Mucosa of stomach (tissue), 1 donor: Measurements from ENCODE around the gene TTC9B.

Source experiments
- H3K27me3 ChIP-seq: one replicate; pipeline ENCODE4 v1.7.0; 2013; ENCODE audit warnings: mild to moderate bottlenecking, low read length; ENCODE audit not compliant: control insufficient read depth, insufficient read depth
- H3K36me3 ChIP-seq: one replicate; pipeline ENCODE4 v1.7.0; 2013; ENCODE audit warnings: low read length; ENCODE audit not compliant: control insufficient read depth, insufficient read depth
- H3K4me1 ChIP-seq: one replicate; pipeline ENCODE4 v1.7.0; 2013; ENCODE audit warnings: mild to moderate bottlenecking, low read length; ENCODE audit not compliant: control insufficient read depth, insufficient read depth
- H3K4me3 ChIP-seq: one replicate; pipeline ENCODE4 v1.7.0; 2013; ENCODE audit warnings: low read length
- H3K9ac ChIP-seq: one replicate; pipeline ENCODE4 v1.7.0; 2013; ENCODE audit warnings: mild to moderate bottlenecking, low read length, moderate library complexity
- H3K9me3 ChIP-seq: one replicate; pipeline ENCODE4 v1.7.0; 2013; ENCODE audit warnings: mild to moderate bottlenecking, low read length, moderate library complexity; ENCODE audit not compliant: control insufficient read depth
- donor health status: Pancreatic carcinoma.

TTC9B gene

GRCh38 chr19:40236026-40236355 is 17.8 kb upstream of the TTC9B start:
- H3K9ac ChIP-seq: no peak overlapping the region
- H3K4me3 ChIP-seq: no peak overlapping the region
- peaks cover 5% of the 10 kb centered on the region for H3K36me3 ChIP-seq
- no peaks in the 10 kb centered on the region for H3K4me1 ChIP-seq
- no peaks in the 10 kb centered on the region for H3K27me3 ChIP-seq
- H3K9me3 ChIP-seq: no peaks in the 10 kb centered on the region

DNA sequence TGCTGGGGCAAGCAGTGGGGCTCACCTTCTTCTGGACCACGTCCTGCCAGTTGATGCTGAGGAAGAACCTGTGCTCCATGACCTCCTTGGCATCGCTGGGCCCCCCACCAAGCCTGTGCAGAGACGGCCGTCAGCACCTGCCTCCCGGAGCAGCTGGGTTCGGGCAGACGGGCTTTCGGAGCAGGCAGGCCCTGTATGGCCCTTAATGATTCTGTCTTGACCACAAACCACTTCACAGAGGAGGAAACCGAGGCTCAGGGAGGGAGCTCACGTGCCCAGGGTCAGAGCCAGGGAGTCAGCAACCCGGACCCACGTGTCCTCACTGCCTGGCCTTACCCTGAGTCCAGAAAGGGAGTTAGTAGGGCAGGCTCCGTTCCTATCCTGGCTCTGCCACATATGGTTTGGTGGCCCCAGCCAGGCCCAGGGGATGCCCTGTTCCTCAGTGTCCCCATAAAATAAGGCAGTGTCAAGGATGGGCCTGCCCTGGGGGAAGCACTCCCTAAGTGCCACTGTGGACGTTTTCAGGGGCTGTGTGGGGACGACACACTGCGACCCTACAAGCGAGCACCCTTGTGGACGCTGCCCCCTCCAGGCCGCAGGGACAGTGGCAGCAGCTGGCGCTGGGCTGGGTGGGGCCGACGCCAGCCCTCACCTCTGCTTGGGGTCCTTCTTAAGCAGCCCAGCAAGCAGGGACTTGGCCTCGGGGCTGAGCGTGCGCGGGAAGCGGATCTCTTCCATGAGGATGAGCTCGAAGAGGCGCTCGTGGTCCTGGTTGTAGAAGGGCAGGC is 17.2 kb upstream of the TTC9B start:
- Histone ChIP-seq H3K4me1 (no peaks in the 10 kb centered on the region), H3K9me3 (no peaks in the 10 kb centered on the region), H3K4me3 (no peak overlapping the region), H3K9ac (no peak overlapping the region), H3K36me3 (peaks cover 5% of the 10 kb centered on the region), H3K27me3 (no peaks in the 10 kb centered on the region)

DNA sequence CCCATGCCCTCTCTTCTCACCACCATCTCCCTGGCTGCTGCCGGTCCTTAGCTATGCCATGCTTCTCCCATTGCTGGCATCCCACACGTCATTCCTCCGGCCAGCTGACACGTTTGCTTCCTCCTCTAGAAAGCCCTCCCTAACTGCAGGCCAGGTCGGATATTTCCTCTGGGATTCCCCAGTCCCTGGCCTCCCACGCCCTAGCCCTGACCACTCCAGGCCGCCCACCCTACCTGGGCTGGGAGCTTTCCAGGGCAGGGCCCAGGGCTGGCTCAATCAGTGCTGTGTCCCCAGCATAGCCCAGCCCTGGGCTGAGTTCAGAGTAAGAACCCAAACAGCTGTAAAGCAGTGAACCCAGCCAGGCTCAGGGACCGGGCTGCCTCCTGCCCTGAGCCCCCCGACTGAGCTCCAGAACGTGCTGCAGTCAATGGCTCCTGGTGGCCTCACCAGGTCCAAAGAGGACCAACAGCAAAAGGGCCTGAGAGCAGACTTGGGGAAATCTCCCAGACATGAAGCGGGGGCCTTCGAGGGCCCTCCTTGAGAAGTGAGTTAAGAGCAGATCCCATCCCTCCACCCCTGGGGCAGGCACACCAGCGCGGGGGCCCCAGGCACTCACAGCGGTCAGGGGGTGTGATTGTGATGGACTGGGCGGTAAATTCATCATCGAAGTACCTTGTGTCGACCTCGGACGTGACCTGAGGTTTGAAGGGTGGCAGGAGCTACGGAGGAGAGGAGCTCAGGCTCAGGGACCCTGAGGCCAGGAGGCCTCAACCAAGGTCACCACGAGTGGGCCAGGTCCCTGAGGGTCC is 16.4 kb upstream of the TTC9B start:
- Histone ChIP-seq H3K4me1 (no peaks in the 10 kb centered on the region), H3K27me3 (no peaks in the 10 kb centered on the region), H3K9me3 (no peaks in the 10 kb centered on the region), H3K9ac (no peak overlapping the region), H3K4me3 (no peak overlapping the region), H3K36me3 (peaks cover 5% of the 10 kb centered on the region)

GRCh38 chr19:40233811-40234389 is 15.7 kb upstream of the TTC9B start:
- Histone ChIP-seq H3K4me1 (no peaks in the 10 kb centered on the region), H3K9me3 (no peaks in the 10 kb centered on the region), H3K9ac (no peak overlapping the region), H3K27me3 (no peaks in the 10 kb centered on the region), H3K4me3 (no peak overlapping the region), H3K36me3 (peaks cover 5% of the 10 kb centered on the region)

DNA sequence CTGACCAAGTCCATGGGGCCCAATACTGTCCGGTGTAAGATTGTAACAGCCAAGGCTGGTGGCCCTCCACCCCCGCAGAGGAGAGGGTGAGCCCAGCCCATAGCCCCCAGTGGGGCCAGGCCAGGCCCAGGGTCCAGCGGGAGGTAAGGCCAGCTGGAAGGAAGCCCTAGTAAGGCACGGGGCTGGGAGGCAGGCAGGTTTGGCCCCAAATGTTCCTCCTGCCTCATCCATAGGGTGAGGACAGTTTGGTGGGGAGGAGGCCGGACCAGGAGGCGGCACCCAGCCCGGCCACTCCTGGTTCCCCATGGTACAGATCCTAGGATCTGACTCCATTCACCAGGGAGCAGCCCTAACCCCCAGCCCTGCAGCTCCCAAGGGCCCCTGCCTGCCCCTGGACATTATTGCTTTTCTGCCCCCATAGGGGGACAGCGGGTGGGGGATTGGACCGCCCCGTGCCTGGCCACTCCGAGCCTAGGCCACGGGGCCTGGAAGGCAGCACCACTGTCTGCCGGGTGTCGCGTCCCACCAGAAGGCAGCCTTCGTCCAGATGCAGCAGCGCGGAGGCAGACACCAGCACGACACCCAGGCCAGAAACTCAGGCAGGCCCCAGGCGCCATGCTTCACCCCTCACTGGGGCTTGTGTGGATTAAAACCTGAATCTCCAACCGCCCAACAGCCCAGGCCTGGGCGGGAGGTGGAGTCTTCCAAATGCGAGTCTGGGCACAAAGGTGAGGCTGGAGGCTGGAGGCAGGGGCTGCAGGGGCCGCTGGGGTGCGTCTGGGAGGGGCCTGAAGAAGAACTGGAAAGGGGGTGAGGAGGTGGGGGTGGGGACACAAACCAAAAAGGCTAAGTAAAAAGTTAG is 15.0 kb upstream of the TTC9B start:
- H3K9ac ChIP-seq: no peak overlapping the region
- H3K4me1 ChIP-seq: no peaks in the 10 kb centered on the region
- H3K4me3 ChIP-seq: no peak overlapping the region
- H3K27me3 ChIP-seq: no peaks in the 10 kb centered on the region
- peaks cover 2% of the 10 kb centered on the region for H3K36me3 ChIP-seq
- no peaks in the 10 kb centered on the region for H3K9me3 ChIP-seq

DNA sequence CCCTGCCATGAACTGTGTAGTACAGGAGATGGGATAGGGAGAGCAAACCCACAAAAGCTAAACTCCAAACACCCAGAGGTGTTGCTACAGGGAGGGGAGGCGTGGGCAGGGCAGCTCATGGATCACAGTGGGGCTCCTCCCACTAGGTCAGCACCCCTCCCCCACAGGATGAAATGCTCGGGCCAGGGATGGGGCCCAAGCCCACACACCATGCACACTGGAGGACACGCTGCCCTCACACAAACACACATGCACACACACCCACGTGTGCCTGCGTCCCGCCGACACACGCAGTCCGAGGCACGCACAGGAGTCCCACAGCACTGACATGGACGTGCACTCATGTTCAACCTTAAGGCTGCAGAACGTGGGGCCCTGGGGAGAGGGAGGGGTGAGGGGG is 14.3 kb upstream of the TTC9B start:
- H3K36me3 ChIP-seq: no peaks in the 10 kb centered on the region

GRCh38 chr19:40231544-40232424 is 13.6 kb upstream of the TTC9B start:
- Histone ChIP-seq H3K4me3 (no peak overlapping the region), H3K9ac (no peak overlapping the region), H3K9me3 (no peaks in the 10 kb centered on the region), H3K27me3 (peaks cover 8% of the 10 kb centered on the region), H3K36me3 (no peaks in the 10 kb centered on the region), H3K4me1 (peaks cover under 1% of the 10 kb centered on the region)

More for the DNA sequence above, 14.3 kb upstream of the TTC9B start:
- Histone ChIP-seq H3K4me1 (no peaks in the 10 kb centered on the region), H3K27me3 (peaks cover 1% of the 10 kb centered on the region), H3K9me3 (no peaks in the 10 kb centered on the region), H3K4me3 (no peak overlapping the region), H3K9ac (no peak overlapping the region)

- Histone ChIP-seq H3K4me1 (peaks cover 8% of the 10 kb centered on the region), H3K27me3 (peaks cover 15% of the 10 kb centered on the region), H3K4me3 (no peak overlapping the region), H3K9me3 (no peaks in the 10 kb centered on the region), H3K36me3 (no peaks in the 10 kb centered on the region), H3K9ac (no peak overlapping the region)
Observed at GRCh38 chr19:40231057-40231456, 12.9 kb upstream of the TTC9B start.

- Histone ChIP-seq H3K27me3 (peaks cover 26% of the 10 kb centered on the region), H3K36me3 (no peaks in the 10 kb centered on the region), H3K9me3 (no peaks in the 10 kb centered on the region), H3K4me3 (no peak overlapping the region), H3K4me1 (peaks cover 13% of the 10 kb centered on the region), H3K9ac (no peak overlapping the region)
Observed at GRCh38 chr19:40229926-40230417, 11.8 kb upstream of the TTC9B start.

DNA sequence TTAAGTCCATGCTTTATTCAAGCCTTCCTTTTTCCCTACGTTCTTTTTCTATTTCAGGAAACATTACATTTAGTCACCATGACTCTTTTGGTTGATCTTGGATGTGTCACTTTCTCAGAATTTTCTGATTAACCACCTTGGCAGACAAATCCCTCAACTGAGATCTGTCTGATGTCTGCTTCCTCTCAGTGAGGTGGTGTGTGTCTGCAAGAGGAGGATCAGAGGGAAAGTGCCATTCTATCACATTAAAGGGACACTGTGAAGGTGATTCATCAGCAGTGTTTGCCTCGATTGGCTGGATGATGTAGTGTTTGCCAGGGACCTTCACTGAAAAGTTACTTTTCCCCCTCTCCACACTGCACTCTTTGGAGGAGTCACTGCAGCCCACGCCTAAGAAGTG is 11.3 kb upstream of the TTC9B start:
- H3K4me3 ChIP-seq: no peak overlapping the region
- H3K9ac ChIP-seq: no peak overlapping the region
- H3K4me1 ChIP-seq: peaks cover 13% of the 10 kb centered on the region
- H3K9me3 ChIP-seq: no peaks in the 10 kb centered on the region
- H3K27me3 ChIP-seq: peaks cover 30% of the 10 kb centered on the region
- H3K36me3 ChIP-seq: no peaks in the 10 kb centered on the region

- no peaks in the 10 kb centered on the region for H3K36me3 ChIP-seq
- H3K9me3 ChIP-seq: no peaks in the 10 kb centered on the region
- no peak overlapping the region for H3K9ac ChIP-seq
- H3K27me3 ChIP-seq: peaks cover 34% of the 10 kb centered on the region
- peaks cover 13% of the 10 kb centered on the region for H3K4me1 ChIP-seq
- no peak overlapping the region for H3K4me3 ChIP-seq
Observed at GRCh38 chr19:40228863-40229262, 10.7 kb upstream of the TTC9B start.
